ENCODE measurements around the gene UBE3D. TPM values are rescaled to one million over a fixed set of nuclear protein-coding genes. Genes with fewer than 3 reads are reported as not detected.
"Not testable (repeated sequence)": the region's sequence is repeated elsewhere in the genome, so short reads cannot be mapped to it uniquely, and the experiment has no call there.

Gene UBE3D
- total RNA-seq, 1 donor from 2014 or later = 7.4 TPM

DNA sequence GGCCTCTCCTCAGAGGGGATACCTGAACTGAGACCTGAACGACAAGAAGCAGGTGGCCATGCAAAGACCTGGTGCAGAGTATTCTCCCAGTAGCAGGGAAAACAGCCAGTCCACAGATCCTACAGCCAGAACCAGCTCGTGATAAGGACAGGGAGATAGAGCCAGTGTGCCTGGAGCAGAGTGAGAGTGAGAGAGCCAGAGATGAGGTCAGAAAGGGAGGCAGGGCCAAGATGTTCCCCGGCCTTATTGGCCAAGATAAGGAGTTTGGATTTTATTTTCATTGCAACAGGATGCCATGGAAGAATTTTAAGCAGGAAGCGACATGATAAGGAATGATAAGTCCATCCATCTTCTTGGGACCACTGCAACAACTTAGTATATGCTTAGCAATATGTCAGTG, 111.8 kb downstream of the UBE3D start:
- no peaks in the 10 kb centered on the region for H3K27me3 ChIP-seq (ENCODE audit: insufficient read depth, low read length)
- H4K20me1 ChIP-seq (ENCODE audit: insufficient read depth, low read length) = no peaks in the 10 kb centered on the region
- no peak overlapping the region for H2AFZ ChIP-seq (ENCODE audit: low read depth, low read length)
- no peak overlapping the region for H3K4me3 ChIP-seq (ENCODE audit: insufficient read depth, low read depth, low read length)
- no peak overlapping the region for H3K27ac Mint-ChIP-seq (ENCODE audit: unreplicated experiment)
- H3K27me3 Mint-ChIP-seq (ENCODE audit: low read depth, unreplicated experiment) = no peaks in the 10 kb centered on the region
- peaks cover 40% of the 10 kb centered on the region for H3K4me1 ChIP-seq (ENCODE audit: insufficient read depth, low read length)
- H3K36me3 ChIP-seq (ENCODE audit: insufficient read depth, low read length) = no peaks in the 10 kb centered on the region
- TF ChIP-seq EZH2 (IDR thresholded peaks at IDR 0.05; ENCODE audit: insufficient read depth, low read length) = no peak
- TF ChIP-seq, protein P1, sequence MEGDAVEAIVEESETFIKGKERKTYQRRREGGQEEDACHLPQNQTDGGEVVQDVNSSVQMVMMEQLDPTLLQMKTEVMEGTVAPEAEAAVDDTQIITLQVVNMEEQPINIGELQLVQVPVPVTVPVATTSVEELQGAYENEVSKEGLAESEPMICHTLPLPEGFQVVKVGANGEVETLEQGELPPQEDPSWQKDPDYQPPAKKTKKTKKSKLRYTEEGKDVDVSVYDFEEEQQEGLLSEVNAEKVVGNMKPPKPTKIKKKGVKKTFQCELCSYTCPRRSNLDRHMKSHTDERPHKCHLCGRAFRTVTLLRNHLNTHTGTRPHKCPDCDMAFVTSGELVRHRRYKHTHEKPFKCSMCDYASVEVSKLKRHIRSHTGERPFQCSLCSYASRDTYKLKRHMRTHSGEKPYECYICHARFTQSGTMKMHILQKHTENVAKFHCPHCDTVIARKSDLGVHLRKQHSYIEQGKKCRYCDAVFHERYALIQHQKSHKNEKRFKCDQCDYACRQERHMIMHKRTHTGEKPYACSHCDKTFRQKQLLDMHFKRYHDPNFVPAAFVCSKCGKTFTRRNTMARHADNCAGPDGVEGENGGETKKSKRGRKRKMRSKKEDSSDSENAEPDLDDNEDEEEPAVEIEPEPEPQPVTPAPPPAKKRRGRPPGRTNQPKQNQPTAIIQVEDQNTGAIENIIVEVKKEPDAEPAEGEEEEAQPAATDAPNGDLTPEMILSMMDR (IDR thresholded peaks at IDR 0.05; ENCODE audit: insufficient read depth, low read depth, low read length) = no peak
- no peaks in the 10 kb centered on the region for H3K79me2 ChIP-seq (ENCODE audit: insufficient read depth, low read length)
- peak; percentile 49 for DNase-seq (ENCODE audit: low read depth)
- H3K4me2 ChIP-seq (ENCODE audit: low read length) = no peak overlapping the region
- H3K36me3 Mint-ChIP-seq (ENCODE audit: low read depth, unreplicated experiment) = no peaks in the 10 kb centered on the region
- no peak overlapping the region for H3K27ac ChIP-seq (ENCODE audit: low read depth, low read length)
- peaks cover 28% of the 10 kb centered on the region for H3K4me1 Mint-ChIP-seq (ENCODE audit: low read depth, unreplicated experiment)
- no peaks in the 10 kb centered on the region for H3K9me3 ChIP-seq (ENCODE audit: insufficient read depth, low read depth, low read length)
- no peak overlapping the region for H3K9ac ChIP-seq (ENCODE audit: low read length)
- H3K4me3 Mint-ChIP-seq (ENCODE audit: unreplicated experiment) = no peak overlapping the region
- H3K9me3 Mint-ChIP-seq (ENCODE audit: unreplicated experiment) = peaks cover 2% of the 10 kb centered on the region
- no peak for FAIRE-seq

DNA sequence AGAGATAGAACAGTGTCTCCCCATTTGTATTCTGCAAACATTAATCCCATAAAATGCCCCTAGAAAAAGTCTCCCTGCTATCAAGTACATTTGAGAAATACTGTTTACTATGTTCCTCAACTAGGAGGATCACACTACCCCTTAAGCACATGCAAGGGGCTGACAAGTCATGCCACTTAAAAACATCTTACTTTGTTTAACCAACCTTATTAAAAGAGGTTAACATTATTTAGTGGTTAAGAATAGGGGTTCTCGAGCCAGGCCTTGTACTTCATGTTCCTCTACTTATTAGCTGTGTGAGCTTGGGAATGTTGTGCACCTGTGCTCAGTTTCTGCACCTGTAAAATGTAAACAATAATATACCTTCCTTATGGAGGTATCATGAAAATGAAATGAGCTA, 113.7 kb downstream of the UBE3D start:
- H3K4me2 ChIP-seq (ENCODE audit: low read length) = no peak overlapping the region
- no peak overlapping the region for H3K4me3 ChIP-seq (ENCODE audit: insufficient read depth, low read depth, low read length)
- H2AFZ ChIP-seq (ENCODE audit: low read depth, low read length) = no peak overlapping the region
- no peaks in the 10 kb centered on the region for H3K79me2 ChIP-seq (ENCODE audit: insufficient read depth, low read length)
- H3K27me3 ChIP-seq (ENCODE audit: insufficient read depth, low read length) = no peaks in the 10 kb centered on the region
- DNase-seq (ENCODE audit: low read depth) (no peak), FAIRE-seq (no peak)
- Mint-ChIP-seq H3K4me3 (ENCODE audit: unreplicated experiment) (no peak overlapping the region), H3K27ac (ENCODE audit: unreplicated experiment) (no peak overlapping the region), H3K27me3 (ENCODE audit: low read depth, unreplicated experiment) (no peaks in the 10 kb centered on the region), H3K36me3 (ENCODE audit: low read depth, unreplicated experiment) (peaks cover 1% of the 10 kb centered on the region), H3K9me3 (ENCODE audit: unreplicated experiment) (peaks cover 2% of the 10 kb centered on the region), H3K4me1 (ENCODE audit: low read depth, unreplicated experiment) (peaks cover 24% of the 10 kb centered on the region)
- H3K27ac ChIP-seq (ENCODE audit: low read depth, low read length) = no peak overlapping the region
- TF ChIP-seq EZH2 (IDR thresholded peaks at IDR 0.05; ENCODE audit: insufficient read depth, low read length) = no peak
- TF ChIP-seq, protein P1 (IDR thresholded peaks at IDR 0.05; ENCODE audit: insufficient read depth, low read depth, low read length) = no peak
- H3K9ac ChIP-seq (ENCODE audit: low read length) = no peak overlapping the region
- H3K4me1 ChIP-seq (ENCODE audit: insufficient read depth, low read length) = peaks cover 30% of the 10 kb centered on the region
- no peaks in the 10 kb centered on the region for H3K9me3 ChIP-seq (ENCODE audit: insufficient read depth, low read depth, low read length)
- no peaks in the 10 kb centered on the region for H3K36me3 ChIP-seq (ENCODE audit: insufficient read depth, low read length)
- H4K20me1 ChIP-seq (ENCODE audit: insufficient read depth, low read length) = no peaks in the 10 kb centered on the region

DNA sequence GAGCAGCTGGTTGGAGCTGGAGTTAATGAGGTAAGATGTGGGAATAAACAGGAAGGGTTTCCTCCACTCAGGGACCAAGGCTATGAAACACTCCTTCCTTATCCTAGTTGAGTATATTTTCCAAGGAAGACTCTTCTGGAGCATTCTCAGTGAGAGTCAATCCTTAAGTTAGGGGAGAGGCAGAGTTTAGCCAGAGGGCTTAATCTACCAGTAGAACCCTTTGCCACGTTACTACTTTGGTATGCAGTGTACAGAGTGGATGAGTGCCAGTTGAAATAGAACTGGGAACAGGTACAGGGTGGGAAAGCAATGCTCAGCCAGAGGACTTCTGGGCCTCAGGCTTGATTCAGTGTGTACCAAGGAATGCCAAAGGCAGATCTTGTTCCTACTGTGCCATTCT, 114.3 kb downstream of the UBE3D start:
- Histone ChIP-seq H2AFZ (ENCODE audit: low read depth, low read length) (no peak overlapping the region), H3K27me3 (ENCODE audit: insufficient read depth, low read length) (no peaks in the 10 kb centered on the region), H3K79me2 (ENCODE audit: insufficient read depth, low read length) (no peaks in the 10 kb centered on the region), H3K4me2 (ENCODE audit: low read length) (no peak overlapping the region), H4K20me1 (ENCODE audit: insufficient read depth, low read length) (no peaks in the 10 kb centered on the region), H3K9ac (ENCODE audit: low read length) (no peak overlapping the region), H3K9me3 (ENCODE audit: insufficient read depth, low read depth, low read length) (no peaks in the 10 kb centered on the region), H3K27ac (ENCODE audit: low read depth, low read length) (no peak overlapping the region), H3K4me1 (ENCODE audit: insufficient read depth, low read length) (peaks cover 25% of the 10 kb centered on the region), H3K4me3 (ENCODE audit: insufficient read depth, low read depth, low read length) (no peak overlapping the region), H3K36me3 (ENCODE audit: insufficient read depth, low read length) (no peaks in the 10 kb centered on the region)
- DNase-seq (ENCODE audit: low read depth) = no peak
- no peaks in the 10 kb centered on the region for H3K27me3 Mint-ChIP-seq (ENCODE audit: low read depth, unreplicated experiment)
- FAIRE-seq = no peak
- H3K4me1 Mint-ChIP-seq (ENCODE audit: low read depth, unreplicated experiment) = peaks cover 21% of the 10 kb centered on the region
- H3K9me3 Mint-ChIP-seq (ENCODE audit: unreplicated experiment) = peaks cover 2% of the 10 kb centered on the region
- peaks cover 1% of the 10 kb centered on the region for H3K36me3 Mint-ChIP-seq (ENCODE audit: low read depth, unreplicated experiment)
- no peak overlapping the region for H3K4me3 Mint-ChIP-seq (ENCODE audit: unreplicated experiment)
- TF ChIP-seq EZH2 (IDR thresholded peaks at IDR 0.05; ENCODE audit: insufficient read depth, low read length) = no peak
- TF ChIP-seq, protein P1 (IDR thresholded peaks at IDR 0.05; ENCODE audit: insufficient read depth, low read depth, low read length) = no peak
- H3K27ac Mint-ChIP-seq (ENCODE audit: unreplicated experiment) = no peak overlapping the region

DNA sequence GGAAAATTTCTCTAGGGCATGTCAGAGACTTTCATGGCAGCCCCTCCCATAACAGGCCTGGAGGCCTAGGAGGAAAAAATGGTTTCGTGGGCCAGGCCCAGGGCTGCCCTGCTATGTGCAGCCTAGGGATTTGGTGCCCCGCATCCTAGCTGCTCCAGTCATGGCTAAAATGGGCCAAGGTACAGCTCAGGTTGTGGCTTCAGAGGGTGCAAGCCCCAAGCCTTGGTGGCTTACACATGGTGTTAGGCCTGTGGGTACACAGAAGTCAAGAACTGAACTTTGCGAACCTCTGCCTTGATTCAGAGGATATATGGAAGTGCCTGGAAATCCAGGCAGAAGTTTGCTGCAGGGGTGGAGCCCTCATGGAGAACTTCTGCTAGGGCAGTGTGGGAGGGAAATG, 134.7 kb downstream of the UBE3D start:
- peaks cover 27% of the 10 kb centered on the region for H3K9me3 Mint-ChIP-seq (ENCODE audit: unreplicated experiment)
- not testable (repeated sequence) for FAIRE-seq; H3K27ac ChIP-seq (ENCODE audit: low read depth, low read length); H3K36me3 ChIP-seq (ENCODE audit: insufficient read depth, low read length); H3K27me3 ChIP-seq (ENCODE audit: insufficient read depth, low read length); H3K4me2 ChIP-seq (ENCODE audit: low read length); H3K4me1 Mint-ChIP-seq (ENCODE audit: low read depth, unreplicated experiment); H3K79me2 ChIP-seq (ENCODE audit: insufficient read depth, low read length); H3K9me3 ChIP-seq (ENCODE audit: insufficient read depth, low read depth, low read length); H3K9ac ChIP-seq (ENCODE audit: low read length); H3K27me3 Mint-ChIP-seq (ENCODE audit: low read depth, unreplicated experiment); H3K4me3 ChIP-seq (ENCODE audit: insufficient read depth, low read depth, low read length); H3K27ac Mint-ChIP-seq (ENCODE audit: unreplicated experiment); H3K4me3 Mint-ChIP-seq (ENCODE audit: unreplicated experiment); H3K4me1 ChIP-seq (ENCODE audit: insufficient read depth, low read length); DNase-seq (ENCODE audit: low read depth); H4K20me1 ChIP-seq (ENCODE audit: insufficient read depth, low read length); H2AFZ ChIP-seq (ENCODE audit: low read depth, low read length)
- peaks cover 34% of the 10 kb centered on the region for H3K36me3 Mint-ChIP-seq (ENCODE audit: low read depth, unreplicated experiment)
